ENCODE data around the gene GALNT9.
"Not testable (repeated sequence)": the region's sequence is repeated elsewhere in the genome, so short reads cannot be mapped to it uniquely, and the experiment has no call there.

GALNT9 gene

GRCh38 chr12:132329036-132329719 lies at the start of gene GALNT9:
Gene GALNT9, minus strand, starts transcription at chr12:132329589. Its CDS starts 386 bp downstream, at chr12:132329203.
- DNase-seq = no peak

DNA sequence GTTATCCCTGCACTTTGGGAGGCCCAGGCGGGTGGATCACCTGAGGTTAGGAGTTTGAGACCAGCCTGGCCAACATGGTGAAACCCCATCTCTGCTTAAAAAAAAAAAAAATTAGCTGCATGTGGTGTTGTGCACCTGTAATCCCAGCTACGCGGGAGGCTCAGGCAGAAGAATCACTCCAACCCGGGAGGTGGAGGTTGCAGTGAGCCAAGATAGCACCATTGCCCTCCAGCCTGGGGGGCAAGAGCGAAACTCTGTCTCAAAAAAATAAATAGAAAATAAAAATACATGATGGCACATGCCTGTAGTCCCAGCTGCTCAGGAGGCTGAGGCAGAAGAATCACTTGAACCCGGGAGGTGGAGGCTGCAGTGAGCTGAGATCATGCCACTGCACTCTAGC lies 49.7 kb upstream of the GALNT9 start:
- DNase-seq = not testable (repeated sequence)

GRCh38 chr12:132377147-132377546 lies 47.8 kb upstream of the GALNT9 start:
- no peak for DNase-seq

- no peak for DNase-seq
These were observed 47.1 kb upstream of the GALNT9 start for GRCh38 chr12:132376464-132376830.

- no peak for DNase-seq
These were observed 46.5 kb upstream of the GALNT9 start for GRCh38 chr12:132375747-132376463.

GRCh38 chr12:132374612-132375445 lies 45.4 kb upstream of the GALNT9 start:
- no peak for DNase-seq

DNA sequence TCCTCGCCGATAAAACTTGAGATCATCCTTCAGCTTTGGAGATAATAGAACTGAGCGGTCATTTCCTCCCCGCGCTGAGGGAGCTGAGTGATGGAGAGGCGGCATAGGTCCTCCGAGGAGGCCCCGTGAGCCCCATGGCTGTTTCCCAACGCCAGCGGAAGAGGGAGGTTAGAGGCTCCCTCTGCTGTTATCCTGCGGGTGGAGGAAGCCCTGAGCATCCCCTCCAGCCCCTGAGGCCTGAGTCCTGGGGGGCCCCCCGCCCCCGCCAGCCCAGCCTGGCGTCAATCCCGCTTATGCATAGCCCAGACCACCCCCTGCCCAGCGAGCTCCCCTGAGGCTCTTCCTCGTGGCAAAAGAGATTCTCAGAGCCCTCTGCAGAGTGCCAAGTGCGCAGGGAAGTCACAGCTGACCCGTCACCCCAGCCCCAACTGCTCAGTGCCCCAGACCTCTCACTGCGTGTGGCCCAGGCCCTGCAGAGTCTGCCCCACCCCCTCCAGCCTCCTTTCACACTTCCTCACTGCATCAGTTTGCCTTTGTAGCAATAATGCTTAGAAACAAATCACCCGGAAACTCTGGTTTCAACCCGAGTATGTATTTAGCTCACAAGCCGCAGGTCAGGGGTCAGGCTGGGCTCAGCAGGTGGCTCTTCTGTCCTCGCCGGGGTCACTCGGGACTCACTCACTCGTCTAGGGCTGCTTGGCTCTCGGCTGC lies 44.7 kb upstream of the GALNT9 start:
- no peak for DNase-seq

DNA sequence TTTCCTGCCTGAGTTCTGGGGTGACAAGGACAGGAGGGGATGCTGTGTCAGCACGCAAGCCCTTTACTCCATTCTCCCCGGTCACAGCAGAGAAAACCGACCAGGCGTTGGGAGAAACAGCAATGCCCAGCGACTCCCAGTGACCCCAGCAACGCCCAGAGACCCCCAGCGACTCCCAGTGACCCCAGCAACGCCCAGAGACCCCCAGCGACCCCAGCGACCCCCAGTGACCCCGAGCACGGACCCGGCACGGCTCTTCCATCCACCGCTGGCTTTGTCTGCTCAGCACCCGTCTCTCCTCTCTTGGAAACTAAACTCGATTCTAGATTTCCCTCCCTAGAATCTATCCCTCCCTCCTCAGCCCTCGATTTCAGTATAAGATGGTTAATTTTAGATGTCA lies 38.5 kb upstream of the GALNT9 start:
- no peak for DNase-seq

GRCh38 chr12:132367071-132367851 lies 37.9 kb upstream of the GALNT9 start:
- DNase-seq = no peak

DNA sequence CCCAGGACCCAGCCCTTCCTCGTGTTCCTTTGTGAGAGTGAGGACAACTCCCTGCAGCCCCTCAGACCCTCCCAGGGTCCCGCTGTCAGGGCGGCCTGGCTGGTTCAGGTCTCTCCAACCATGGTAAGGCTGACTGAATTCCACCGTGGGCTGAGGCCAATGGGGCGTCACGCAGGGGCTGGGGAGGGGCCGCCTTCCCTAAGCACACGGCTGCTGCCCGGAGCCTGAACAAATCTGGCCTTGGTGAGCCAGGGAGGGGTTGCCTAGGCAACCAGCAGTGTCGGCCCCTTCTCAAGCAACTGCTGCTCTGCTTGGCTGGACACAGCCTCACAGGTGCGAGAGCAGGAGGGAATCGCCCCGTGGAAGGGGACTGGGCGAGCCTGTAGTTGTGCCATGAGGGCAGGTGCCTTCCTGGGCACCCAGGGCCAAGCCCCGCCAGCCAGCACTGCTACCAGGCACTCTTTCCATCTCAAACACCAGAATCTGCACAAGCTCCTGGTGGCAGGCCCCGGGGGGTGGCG lies 37.0 kb upstream of the GALNT9 start:
- no peak for DNase-seq

DNA sequence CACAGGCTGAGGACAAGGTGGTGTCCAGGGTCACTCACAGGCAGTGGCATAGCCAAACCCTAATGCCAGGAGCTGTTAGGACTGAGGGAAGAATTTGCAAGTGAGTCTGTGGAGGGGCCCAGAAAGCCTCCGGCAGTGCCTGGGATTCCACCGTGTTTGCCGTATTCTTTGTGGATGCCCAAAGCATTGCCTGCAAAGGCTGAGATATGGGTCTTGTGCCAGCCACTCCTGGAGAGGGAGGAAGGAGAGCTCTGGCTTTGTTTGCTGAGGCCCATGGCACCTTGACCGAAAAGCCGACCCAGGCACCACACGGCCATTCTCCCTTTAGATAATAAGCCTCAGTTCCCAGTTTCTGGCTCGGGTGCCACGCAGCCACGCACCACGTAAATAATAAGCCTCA lies 35.8 kb upstream of the GALNT9 start:
- DNase-seq = no peak

DNA sequence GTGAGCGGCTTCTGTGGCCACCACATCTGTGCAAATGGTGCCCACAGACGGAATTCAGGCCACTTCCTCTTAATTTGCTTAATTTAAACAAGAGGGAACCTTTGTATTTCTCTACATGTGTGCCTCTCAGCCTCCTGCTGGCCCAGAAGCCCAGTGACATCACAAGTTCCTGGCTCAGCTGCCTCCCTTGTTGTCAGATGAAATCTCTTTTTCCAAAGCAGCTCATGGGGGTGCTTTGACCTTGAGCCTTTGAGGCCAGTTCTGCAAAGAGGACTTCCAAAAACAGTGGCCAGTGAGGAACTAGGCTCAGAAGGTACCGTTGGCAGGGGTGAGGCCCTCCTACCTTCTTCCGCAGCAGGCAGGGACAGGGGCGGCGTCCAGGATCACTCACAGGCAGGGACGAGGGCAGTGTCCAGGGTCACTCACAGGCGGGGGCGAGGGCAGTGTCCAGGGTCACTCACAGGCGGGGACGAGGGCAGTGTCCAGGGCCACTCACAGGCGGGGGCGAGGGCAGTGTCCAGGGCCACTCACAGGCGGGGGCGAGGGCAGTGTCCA lies 35.0 kb upstream of the GALNT9 start:
- DNase-seq = no peak

- DNase-seq = no peak
These were observed 34.4 kb upstream of the GALNT9 start for GRCh38 chr12:132363661-132364347.

DNA sequence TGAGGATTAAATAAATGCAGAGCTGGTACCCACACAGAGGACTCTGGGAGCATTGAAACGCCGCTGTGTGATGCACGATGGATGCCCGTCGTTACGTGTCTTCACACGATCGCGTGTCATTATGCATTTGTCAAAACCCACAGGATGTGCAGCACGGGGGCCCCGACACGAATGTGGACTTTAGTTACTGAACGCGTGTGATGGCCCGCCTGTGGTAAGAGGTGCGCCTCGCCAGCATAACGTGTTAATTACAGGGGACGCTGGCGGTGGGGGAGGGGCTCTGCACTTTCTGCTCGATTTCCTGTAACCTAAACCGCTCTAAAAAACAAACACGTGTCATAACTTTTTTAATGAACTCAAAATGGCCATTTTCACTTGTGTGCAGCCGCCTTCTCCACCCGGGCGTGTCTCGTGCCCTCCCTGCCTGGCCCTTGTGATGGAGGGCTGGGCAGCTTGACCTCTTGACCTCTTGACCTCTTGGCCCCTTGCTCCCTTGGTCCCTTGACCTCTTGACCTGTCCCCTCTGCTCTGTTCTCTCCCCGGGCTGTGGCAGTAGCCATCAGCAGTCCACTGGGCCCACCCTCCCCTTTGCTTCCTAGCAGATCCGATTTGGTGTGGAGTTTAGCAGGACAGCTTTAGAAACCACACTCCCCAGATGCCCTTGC lies 33.7 kb upstream of the GALNT9 start:
- no peak for DNase-seq

DNA sequence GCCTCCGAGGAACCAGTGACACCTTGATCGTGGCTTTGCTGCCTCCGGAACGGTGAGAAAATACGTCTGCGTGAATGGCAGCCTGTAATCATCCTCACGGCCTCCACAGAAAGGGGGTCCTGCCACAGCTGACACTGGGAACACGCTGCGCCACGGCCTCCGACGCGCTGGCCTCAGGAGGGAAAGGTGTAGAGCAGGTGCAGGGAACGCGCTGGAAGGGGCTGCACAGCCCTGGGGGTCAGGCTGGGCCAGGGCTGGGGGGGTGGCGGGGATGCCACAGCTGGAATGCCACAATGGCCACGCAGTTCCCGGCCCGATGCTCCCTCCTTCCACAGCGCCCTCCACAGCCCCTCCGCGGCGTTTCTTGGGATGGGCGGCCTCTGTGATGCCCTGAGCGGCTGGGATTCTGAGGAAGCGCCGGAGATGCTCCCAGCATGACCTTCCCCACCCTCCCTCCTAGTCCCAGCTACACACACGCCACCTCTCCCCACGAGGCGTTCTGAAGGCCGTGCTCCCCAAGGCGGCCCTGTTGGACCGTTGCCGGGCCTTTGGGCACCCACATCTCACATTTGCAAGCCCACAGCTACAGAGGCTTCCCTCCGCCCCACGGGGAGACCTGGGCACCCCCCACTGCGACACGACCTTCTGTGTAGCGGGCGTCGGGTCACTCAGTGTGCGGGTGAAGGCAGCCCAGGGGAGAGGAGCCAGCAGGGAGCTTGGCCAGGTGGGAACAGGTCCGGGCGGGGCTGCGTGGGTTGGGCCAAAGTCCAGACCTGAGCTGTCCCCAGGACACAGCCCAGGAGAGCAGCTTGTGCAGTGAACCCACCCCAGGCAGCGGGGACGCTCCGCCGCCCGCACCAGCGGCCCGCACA lies 31.8 kb upstream of the GALNT9 start:
- no peak for DNase-seq

- no peak for DNase-seq
These were observed 31.0 kb upstream of the GALNT9 start for GRCh38 chr12:132360410-132360809.

GRCh38 chr12:132359971-132360370 lies 30.6 kb upstream of the GALNT9 start:
- DNase-seq = no peak

DNA sequence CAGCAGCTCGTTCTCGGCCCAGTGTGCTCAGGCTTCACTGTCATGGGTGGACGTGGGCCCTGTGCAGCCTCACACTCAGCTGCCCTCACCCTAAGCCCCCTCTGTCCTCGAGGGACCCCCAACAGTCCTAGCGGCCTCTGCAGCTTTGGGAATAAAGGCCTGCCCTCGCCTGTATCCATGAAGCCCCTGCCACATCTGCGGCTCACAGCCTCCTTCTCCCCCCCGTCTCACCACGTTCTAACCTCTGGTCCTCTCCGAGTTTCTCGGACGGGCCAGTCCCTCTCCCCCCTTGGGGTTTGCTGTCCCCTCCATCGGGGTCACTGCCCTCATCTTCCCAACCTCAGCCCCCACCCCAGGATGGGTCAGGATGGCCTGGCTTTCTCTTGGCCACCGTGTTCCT lies 30.2 kb upstream of the GALNT9 start:
- DNase-seq = no peak
